ENCODE results near the gene CEP55. TPM values are rescaled to one million over a fixed set of nuclear protein-coding genes. Genes with fewer than 3 reads are reported as not detected.

Gene CEP55
- total RNA-seq, 1 experiment from 2014 or later = 68.5 TPM

DNA sequence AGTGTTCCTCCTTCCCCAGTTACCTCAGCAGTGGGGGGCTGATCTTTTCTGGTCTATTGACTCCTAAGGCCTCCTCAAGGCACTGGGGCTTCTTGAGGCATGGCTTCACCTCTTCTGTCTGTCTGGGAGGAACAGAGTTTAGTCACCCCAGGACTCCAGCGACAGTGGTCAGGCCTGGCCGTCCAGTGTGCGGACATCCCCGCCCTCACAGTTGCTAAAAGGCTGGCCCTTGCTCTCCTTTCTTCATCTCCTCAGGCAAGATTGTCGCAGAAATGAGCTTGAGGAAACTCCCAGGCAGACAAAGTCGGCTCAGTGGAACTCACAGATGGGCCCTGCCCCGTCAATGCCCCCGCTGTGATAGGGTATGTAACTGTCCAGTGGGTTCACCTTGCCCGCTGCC is 63.1 kb downstream of the CEP55 start:
- ChIA-PET POLR2A (ENCODE audit: low non-redundant PET) (interaction anchor here (0.6 kb wide), 1 partner anchor 295 kb away, joined by 4 read pairs; no protein-coding TSS in a partner anchor), CTCF (no interaction called here)
- no peak for DNase-seq (ENCODE audit: low spot score)
- Histone ChIP-seq H3K4me1 (ENCODE audit: insufficient read depth, low read length, poor library complexity, severe bottlenecking) (no peaks in the 10 kb centered on the region), H3K36me3 (ENCODE audit: insufficient read depth, low read length, poor library complexity, severe bottlenecking) (no peaks in the 10 kb centered on the region), H3K4me3 (ENCODE audit: low read depth, low read length, poor library complexity, severe bottlenecking) (no peak overlapping the region), H3K27me3 (replicated peaks; ENCODE audit: insufficient read depth, low read depth, low read length, poor library complexity) (peaks cover 3% of the 10 kb centered on the region), H3K27ac (ENCODE audit: low read depth, low read length, poor library complexity, severe bottlenecking) (no peak overlapping the region), H3K9me3 (ENCODE audit: low read depth, low read length, poor library complexity, severe bottlenecking) (no peaks in the 10 kb centered on the region)
- intact Hi-C loops (cut with micrococcal nuclease; ENCODE audit: unreplicated experiment) = no loop called here
- no peak for TF ChIP-seq CTCF (conservative IDR thresholded peaks at IDR 0.05; ENCODE audit: low read depth, low read length)
- TF ChIP-seq EZH2 (IDR thresholded peaks at IDR 0.05; ENCODE audit: borderline replicate concordance, low read depth, low read length, poor library complexity, severe bottlenecking) = no peak
- no TSS peak for BruUV-seq (replicated peaks)

DNA sequence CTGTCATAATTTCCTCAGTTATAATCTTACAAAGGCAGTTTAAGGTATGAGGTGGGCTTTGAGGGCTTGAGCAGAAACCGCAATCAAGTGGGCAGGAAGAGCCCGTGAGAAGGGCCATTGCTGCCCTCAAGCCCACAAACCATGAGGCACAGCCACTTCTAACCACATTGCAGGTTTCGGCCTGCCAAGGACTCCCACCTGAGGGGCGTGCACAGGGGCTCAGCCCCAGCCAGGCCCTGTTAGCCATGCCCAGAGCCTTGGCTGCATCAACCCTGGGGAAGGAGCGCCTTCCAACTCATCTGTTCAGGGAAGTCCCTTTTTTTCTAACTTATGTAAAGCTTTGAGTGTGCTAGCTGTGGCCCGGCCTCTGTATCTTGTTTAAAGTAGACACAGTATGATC is 64.1 kb downstream of the CEP55 start:
- Histone ChIP-seq H3K27me3 (replicated peaks; ENCODE audit: insufficient read depth, low read depth, low read length, poor library complexity) (peaks cover 12% of the 10 kb centered on the region), H3K4me1 (ENCODE audit: insufficient read depth, low read length, poor library complexity, severe bottlenecking) (no peaks in the 10 kb centered on the region), H3K36me3 (ENCODE audit: insufficient read depth, low read length, poor library complexity, severe bottlenecking) (no peaks in the 10 kb centered on the region), H3K4me3 (ENCODE audit: low read depth, low read length, poor library complexity, severe bottlenecking) (no peak overlapping the region), H3K9me3 (ENCODE audit: low read depth, low read length, poor library complexity, severe bottlenecking) (no peaks in the 10 kb centered on the region), H3K27ac (ENCODE audit: low read depth, low read length, poor library complexity, severe bottlenecking) (no peak overlapping the region)
- intact Hi-C loops (cut with micrococcal nuclease; ENCODE audit: unreplicated experiment) = no loop called here
- no peak for TF ChIP-seq EZH2 (IDR thresholded peaks at IDR 0.05; ENCODE audit: borderline replicate concordance, low read depth, low read length, poor library complexity, severe bottlenecking)
- TF ChIP-seq CTCF (conservative IDR thresholded peaks at IDR 0.05; ENCODE audit: low read depth, low read length) = no peak
- no TSS peak for BruUV-seq (replicated peaks)
- POLR2A ChIA-PET (ENCODE audit: low non-redundant PET) = no interaction called here
- no peak for DNase-seq (ENCODE audit: low spot score)
- CTCF ChIA-PET = no interaction called here

DNA sequence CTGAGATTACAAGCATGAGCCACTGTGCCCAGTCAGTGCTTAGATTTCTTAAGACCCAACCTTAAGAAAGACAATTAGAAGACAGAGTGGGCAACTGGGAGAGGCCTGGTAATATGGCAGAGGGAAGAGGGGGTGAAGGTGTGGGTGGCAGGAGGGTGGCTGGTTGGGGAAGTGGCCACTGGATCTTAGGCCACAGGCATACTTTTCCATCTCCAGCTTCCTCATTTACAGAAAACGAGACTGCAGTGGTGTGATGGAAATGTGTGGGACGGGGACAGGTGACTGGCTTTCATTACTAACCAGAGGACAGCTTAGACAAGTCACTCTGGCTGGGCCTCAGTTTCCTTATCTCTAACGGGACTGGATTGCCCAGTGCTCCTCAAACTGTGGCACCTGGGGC is 69.0 kb downstream of the CEP55 start:
- no peaks in the 10 kb centered on the region for H3K36me3 ChIP-seq (ENCODE audit: insufficient read depth, low read length, poor library complexity, severe bottlenecking)
- peaks cover 61% of the 10 kb centered on the region for H3K27me3 ChIP-seq (replicated peaks; ENCODE audit: insufficient read depth, low read depth, low read length, poor library complexity)
- no peaks in the 10 kb centered on the region for H3K9me3 ChIP-seq (ENCODE audit: low read depth, low read length, poor library complexity, severe bottlenecking)
- TF ChIP-seq CTCF (conservative IDR thresholded peaks at IDR 0.05; ENCODE audit: low read depth, low read length) (no peak), EZH2 (IDR thresholded peaks at IDR 0.05; ENCODE audit: borderline replicate concordance, low read depth, low read length, poor library complexity, severe bottlenecking) (no peak)
- H3K4me3 ChIP-seq (ENCODE audit: low read depth, low read length, poor library complexity, severe bottlenecking) = no peak overlapping the region
- no peak for DNase-seq (ENCODE audit: low spot score)
- no peak overlapping the region for H3K27ac ChIP-seq (ENCODE audit: low read depth, low read length, poor library complexity, severe bottlenecking)
- H3K4me1 ChIP-seq (ENCODE audit: insufficient read depth, low read length, poor library complexity, severe bottlenecking) = no peaks in the 10 kb centered on the region
- BruUV-seq (replicated peaks) = no TSS peak
- POLR2A ChIA-PET (ENCODE audit: low non-redundant PET) = interaction anchor here (0.7 kb wide), 1 partner anchor 10 kb away, joined by 3 read pairs; no protein-coding TSS in a partner anchor
- intact Hi-C loops (cut with micrococcal nuclease; ENCODE audit: unreplicated experiment) = no loop called here
- CTCF ChIA-PET = no interaction called here
